Sigmoid colon (tissue), 7 donors: ENCODE data around the gene NKAIN4. TPM values are rescaled to one million over a fixed set of nuclear protein-coding genes. Genes with fewer than 3 reads are reported as not detected.

ENCODE experiments used
- DNase-seq: peaks from one replicate; pipeline ENCODE4 v3.0.0-alpha.2; 2019
- H3K27ac ChIP-seq, 4 donors: fragments of 200-600 bp; sonication (generic); one replicate each; pipeline ENCODE4 v1.5.1; 2016 to 2019; ENCODE audit warnings: mild to moderate bottlenecking in 1 of 4
- H3K27me3 ChIP-seq, 3 donors: fragments of 200-600 bp; sonication (generic); one replicate each; pipeline ENCODE4 v1.5.1; 2019; ENCODE audit warnings: mild to moderate bottlenecking in 1 of 3
- H3K36me3 ChIP-seq, 4 donors: fragments of 200-600 bp; sonication (generic); one replicate each; pipeline ENCODE4 v1.5.1; 2016 to 2019
- H3K4me1 ChIP-seq, 4 donors: fragments of 200-600 bp; sonication (generic); one replicate each; pipeline ENCODE4 v1.5.1; 2017 to 2019
- H3K4me3 ChIP-seq, 4 donors: fragments of 200-600 bp; sonication (generic); one replicate each; pipeline ENCODE4 v1.5.1; 2017 to 2019; ENCODE audit warnings: mild to moderate bottlenecking in 2 of 4, moderate library complexity in 1 of 4
- H3K9me3 ChIP-seq, 4 donors: fragments of 200-600 bp in 3 of 4; sonication (generic) in 3 of 4; one replicate each; pipeline versions ENCODE4 v1.5.1 to v1.6.1; 2013 to 2019
- CTCF ChIP-seq, 4 experiments: fragments of 450-650 bp in 3 of 4; fragments of 200-600 bp in 1 of 4; IDR thresholded peaks; one replicate each; pipeline ENCODE4 v1.5.1; 2016 to 2019; ENCODE audit warnings: antibody characterized with exemption in 4 of 4, mild to moderate bottlenecking in 3 of 4, moderate library complexity in 2 of 4
- EP300 ChIP-seq, 4 donors: sonication (generic); formaldehyde crosslinking; IDR thresholded peaks; one replicate each; pipeline ENCODE4 v1.6.1; 2017; ENCODE audit warnings: antibody characterized with exemption in 4 of 4
- POLR2A ChIP-seq, 2 donors: fragments of 450-650 bp; IDR thresholded peaks; one replicate each; pipeline ENCODE4 v1.6.1; 2016; ENCODE audit warnings: antibody characterized with exemption in 2 of 2, mild to moderate bottlenecking in 2 of 2, moderate library complexity in 2 of 2
- POLR2AphosphoS5 ChIP-seq, 4 donors: sonication (generic); formaldehyde crosslinking; IDR thresholded peaks; one replicate each; pipeline ENCODE4 v1.6.1; 2017; ENCODE audit warnings: antibody characterized with exemption in 4 of 4
- WGBS, 2 donors: extraction: QIAGEN DNeasy Blood & Tissue Kit; methylation state at CpG; one replicate each; pipeline ENCODE4 v1.1.7; 2013; 5-methylcytosine and 5-hydroxymethylcytosine counted together
- intact Hi-C: fragments of 100-400 bp; cut with DNase I; formaldehyde crosslinking; loops from one replicate; pipeline ENCODE4 v1.15.1; 2023
- polyA plus RNA-seq, 3 donors: library from polyadenylated mRNA; stranded (reverse); fragments of 200-250 nt; gene quantifications; one replicate each; pipeline ENCODE4 v1.2.3, GENCODE V29; 2013
- total RNA-seq, 4 donors: library from RNA; depleted of rRNA; stranded (reverse); fragments of >200 nt; gene quantifications; one replicate each; pipeline ENCODE4 v1.1.0, GENCODE V29; 2016
- donor health status: healthy with polysubstance abuse.
- donor health status: Bipolar disorder and iron deficiency.
- donor health status: healthy.

NKAIN4 gene
- total and polyA plus RNA-seq, 7 donors, result 0.33 to 4.4 (median 0.95) TPM; not detected in 2

GRCh38 chr20:63244468-63244867 lies 9.8 kb downstream of the NKAIN4 start:
- intact Hi-C loops, result no loop called here
- Histone ChIP-seq H3K27ac (no peak overlapping the region), H3K27me3 (peaks cover 0 to 38% (median 17%) of the 10 kb centered on the region in 3 donors), H3K36me3 (no peaks in the 10 kb centered on the region), H3K9me3 (no peaks in the 10 kb centered on the region), H3K4me1 (no peaks in the 10 kb centered on the region), H3K4me3 (no peak overlapping the region)
- 75 to 88% methylated on average over 10 of the region's 10 CpGs for WGBS, 2 donors
- TF ChIP-seq POLR2AphosphoS5 (IDR thresholded peaks at IDR 0.05), result no peak
- no peak for TF ChIP-seq CTCF (IDR thresholded peaks at IDR 0.05)
- no peak for TF ChIP-seq POLR2A (IDR thresholded peaks at IDR 0.05)
- no peak for TF ChIP-seq EP300 (IDR thresholded peaks at IDR 0.05)
- no peak for DNase-seq

- Histone ChIP-seq H3K27ac (no peak overlapping the region), H3K9me3 (no peaks in the 10 kb centered on the region), H3K4me3 (no peak overlapping the region), H3K27me3 (peaks cover 0 to 31% (median 13%) of the 10 kb centered on the region in 3 donors), H3K4me1 (no peaks in the 10 kb centered on the region), H3K36me3 (no peaks in the 10 kb centered on the region)
- DNase-seq, result no peak
- 82 to 84% methylated on average over 25 of the region's 25 CpGs for WGBS, 2 donors
- TF ChIP-seq CTCF (IDR thresholded peaks at IDR 0.05) (no peak), POLR2AphosphoS5 (IDR thresholded peaks at IDR 0.05) (no peak), EP300 (IDR thresholded peaks at IDR 0.05) (no peak), POLR2A (IDR thresholded peaks at IDR 0.05) (no peak)
- intact Hi-C loops, result no loop called here
Observed at GRCh38 chr20:63243604-63244247, 10.5 kb downstream of the NKAIN4 start.

GRCh38 chr20:63242736-63243135 lies 11.5 kb downstream of the NKAIN4 start:
- intact Hi-C loops, result no loop called here
- TF ChIP-seq CTCF (IDR thresholded peaks at IDR 0.05) (no peak), EP300 (IDR thresholded peaks at IDR 0.05) (no peak), POLR2A (IDR thresholded peaks at IDR 0.05) (no peak), POLR2AphosphoS5 (IDR thresholded peaks at IDR 0.05) (no peak)
- Histone ChIP-seq H3K9me3 (no peaks in the 10 kb centered on the region), H3K4me1 (no peaks in the 10 kb centered on the region), H3K27ac (no peak overlapping the region), H3K4me3 (no peak overlapping the region), H3K36me3 (no peaks in the 10 kb centered on the region), H3K27me3 (peaks cover 0 to 21% (median 3%) of the 10 kb centered on the region in 3 donors)
- WGBS, 2 donors, result 89 to 90% methylated on average over 21 of the region's 21 CpGs
- DNase-seq, result no peak

- no peaks in the 10 kb centered on the region for H3K4me1 ChIP-seq
- no peaks in the 10 kb centered on the region for H3K36me3 ChIP-seq
- no peak overlapping the region for H3K27ac ChIP-seq
- no peak overlapping the region for H3K4me3 ChIP-seq
- DNase-seq, result no peak
- H3K27me3 ChIP-seq, result peaks cover 0 to 12% (median under 1%) of the 10 kb centered on the region in 3 donors
- H3K9me3 ChIP-seq, result no peaks in the 10 kb centered on the region
- no peak for TF ChIP-seq POLR2A (IDR thresholded peaks at IDR 0.05)
- TF ChIP-seq CTCF (IDR thresholded peaks at IDR 0.05), result no peak
- intact Hi-C loops, result no loop called here
- WGBS, 2 donors, result 11 to 51% methylated on average over 11 of the region's 11 CpGs
Observed at GRCh38 chr20:63241272-63241671, 13.0 kb downstream of the NKAIN4 start.

GRCh38 chr20:63240004-63240403 lies 14.3 kb downstream of the NKAIN4 start:
- Histone ChIP-seq H3K4me1 (no peaks in the 10 kb centered on the region), H3K4me3 (no peak overlapping the region), H3K9me3 (no peaks in the 10 kb centered on the region), H3K27me3 (peaks cover 0 to 21% (median 9%) of the 10 kb centered on the region in 3 donors), H3K27ac (no peak overlapping the region), H3K36me3 (no peaks in the 10 kb centered on the region)
- TF ChIP-seq POLR2A (IDR thresholded peaks at IDR 0.05) (no peak), EP300 (IDR thresholded peaks at IDR 0.05) (no peak), CTCF (IDR thresholded peaks at IDR 0.05) (no peak), POLR2AphosphoS5 (IDR thresholded peaks at IDR 0.05) (no peak)
- WGBS, 2 donors, result 87 to 88% methylated on average over 11 of the region's 11 CpGs
- DNase-seq, result no peak
- intact Hi-C loops, result no loop called here
